NCI-H345 treated with DMSO at 0.1 percent for 48 hours (cell line): ENCODE measurements around the gene SRMS.

Experiments
- DNase-seq: peaks from one replicate; lab custom pipeline; 2025; ENCODE audit not compliant: unreplicated experiment; lab: John Stamatoyannopoulos, UW

SRMS gene

GRCh38 chr20:63503524-63503923 lies 44.0 kb downstream of the SRMS start:
- no peak for DNase-seq

DNA sequence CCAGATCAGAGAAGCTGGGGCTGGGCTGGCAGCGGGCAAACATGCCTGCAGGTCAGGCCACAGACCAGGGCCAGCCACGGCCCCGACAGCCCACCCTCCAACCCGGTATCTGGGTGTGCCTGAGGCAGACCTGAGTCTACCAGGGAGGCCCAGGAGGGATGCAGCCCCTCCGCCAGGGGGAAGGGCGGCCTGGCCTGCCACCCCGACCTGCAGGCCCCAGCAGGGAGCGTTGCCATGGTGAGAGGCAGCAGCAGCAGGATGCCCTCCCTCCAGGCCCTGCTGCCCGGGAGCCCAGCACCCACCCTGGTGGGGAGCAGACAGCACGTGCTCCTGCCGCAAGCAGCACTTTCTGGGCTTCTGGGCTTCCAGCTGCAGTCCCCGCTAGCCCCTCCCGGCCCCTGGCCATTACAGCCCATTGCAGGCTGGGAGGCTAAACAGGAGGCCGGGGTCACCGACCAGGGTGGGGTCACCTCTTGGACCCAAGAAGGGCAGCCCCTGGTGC lies 44.8 kb downstream of the SRMS start:
- peak; percentile 78 for DNase-seq

DNA sequence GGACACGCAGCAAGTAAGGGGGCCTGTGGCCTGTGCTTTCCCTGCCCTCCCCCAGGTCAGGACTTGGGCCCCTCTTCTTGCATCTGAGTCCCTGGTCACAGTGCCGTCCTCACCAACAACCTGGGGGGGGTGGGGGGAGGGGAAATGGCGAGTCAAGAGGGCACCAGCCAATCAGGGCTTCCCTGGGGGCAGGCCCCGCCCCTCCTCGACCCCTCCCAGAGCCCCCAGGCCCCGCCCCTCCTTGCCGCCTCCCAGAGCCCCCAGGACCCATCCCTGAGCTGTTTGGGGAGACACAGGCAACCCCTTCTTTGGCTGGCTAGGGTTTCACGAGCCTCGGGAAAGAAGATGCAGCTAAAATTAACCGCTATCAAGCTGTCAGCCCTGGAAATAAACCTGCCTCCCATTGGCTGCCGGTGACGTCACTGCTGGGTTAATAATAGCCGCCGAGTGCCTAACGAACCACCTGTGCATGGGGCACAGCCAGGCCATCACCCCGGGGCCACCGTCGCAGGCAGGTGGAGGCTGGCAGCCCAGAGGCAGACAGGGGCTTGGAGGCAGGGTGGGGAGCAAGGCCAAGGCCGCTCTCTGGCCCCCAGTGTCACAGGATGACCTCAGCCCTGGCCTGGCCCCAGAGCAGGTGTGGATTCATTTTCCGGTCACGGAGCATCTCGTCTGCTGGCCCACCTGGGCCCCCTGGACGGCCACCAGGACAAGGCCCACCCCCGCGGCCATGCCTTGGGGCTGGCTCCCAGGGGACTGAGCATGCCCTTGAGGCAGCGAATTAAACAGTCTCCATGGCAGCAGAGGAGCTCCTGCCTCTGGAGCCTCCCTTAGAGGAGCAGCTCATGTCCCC lies 45.5 kb downstream of the SRMS start:
- DNase-seq, result peak; percentile 84

DNA sequence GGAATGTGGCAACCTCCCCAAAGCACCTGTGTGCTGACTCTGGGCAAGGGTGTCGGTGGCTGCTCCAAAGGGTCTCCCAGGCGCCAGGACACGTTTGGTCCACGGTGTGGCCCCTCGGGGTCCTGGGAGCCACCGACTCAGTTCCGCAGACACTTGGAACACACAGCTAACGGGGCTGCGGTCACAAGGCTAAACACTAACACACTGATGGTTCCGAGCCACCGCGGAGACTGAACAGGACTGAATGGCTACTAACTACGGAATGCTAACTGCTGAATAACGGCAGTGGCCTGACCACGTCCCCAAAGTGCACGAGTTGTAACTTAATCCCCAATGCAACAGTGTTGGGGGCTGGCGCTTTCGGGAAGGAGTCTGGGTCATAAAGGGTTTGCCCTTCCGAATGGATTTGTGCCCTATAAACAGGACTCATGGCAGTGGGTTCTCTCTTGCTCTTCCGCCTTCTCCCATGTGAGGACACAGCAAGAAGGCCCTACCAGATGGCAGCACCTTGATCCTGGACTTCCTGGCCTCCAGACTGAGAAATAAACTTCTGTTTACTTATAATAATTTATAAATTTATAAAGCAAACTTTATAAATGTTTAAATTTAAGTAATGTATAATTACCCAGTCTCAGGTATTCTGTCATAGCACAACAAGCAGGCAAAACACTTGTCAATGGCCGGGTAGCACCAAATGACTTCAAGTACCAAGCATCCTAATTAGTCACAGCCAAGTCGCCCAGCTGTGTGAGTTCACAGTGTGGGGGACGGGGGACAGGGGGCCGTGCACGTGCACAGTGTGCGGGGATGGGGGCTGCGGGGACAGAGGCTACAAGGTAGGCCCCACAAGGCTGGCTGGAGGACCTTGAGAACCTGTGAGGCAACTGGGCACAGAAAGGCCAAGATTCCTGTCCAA lies 46.4 kb downstream of the SRMS start:
- DNase-seq, result no peak

DNA sequence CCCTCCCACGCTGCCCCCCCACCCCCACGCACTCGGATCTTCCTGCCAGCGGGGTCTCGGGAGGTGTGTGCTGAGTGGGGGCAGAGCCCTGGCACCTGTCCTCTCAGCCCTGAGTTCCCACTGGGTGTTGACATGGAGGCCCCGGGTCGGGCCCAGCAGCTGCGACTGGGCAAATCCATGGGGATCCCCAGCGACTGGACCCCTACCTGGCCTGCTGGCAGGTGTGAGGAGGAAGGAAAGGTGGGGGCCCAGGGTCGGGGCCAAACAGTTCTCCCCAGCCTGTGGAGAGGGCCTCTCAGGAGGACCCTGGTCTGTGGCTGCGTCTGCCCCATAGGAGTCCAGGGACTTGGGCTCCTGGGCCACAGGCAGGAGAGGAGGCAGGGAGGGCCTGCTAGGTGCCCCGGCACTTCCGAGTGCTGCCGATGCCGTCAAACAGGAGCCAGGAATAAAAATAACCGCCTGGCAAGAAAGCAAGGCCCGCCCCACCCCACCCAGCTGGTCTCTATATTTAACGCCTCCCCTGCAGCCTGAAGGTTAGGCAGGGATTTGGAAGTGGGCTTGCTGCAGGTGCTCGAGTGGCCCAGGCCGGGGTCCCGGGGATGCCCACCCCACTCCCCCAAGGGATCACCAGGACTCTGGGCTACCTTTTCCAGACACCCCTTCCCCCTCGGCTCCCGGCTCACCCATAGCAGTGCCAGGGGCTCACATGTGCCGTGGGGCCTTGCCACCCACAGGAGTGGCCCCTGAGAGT lies 47.2 kb downstream of the SRMS start:
- DNase-seq, result no peak

- DNase-seq, result peak; percentile 36
Observed at GRCh38 chr20:63499338-63499969, 48.1 kb downstream of the SRMS start.

- no peak for DNase-seq
Observed at GRCh38 chr20:63498960-63499337, 48.6 kb downstream of the SRMS start, which contains the start of gene EEF1A2. Gene EEF1A2 (minus strand): TSS chr20:63499083. CDS start chr20:63497763, 1,320 bp downstream.

- DNase-seq, result no peak
Observed at GRCh38 chr20:63497946-63498935, 49.3 kb downstream of the SRMS start.

DNA sequence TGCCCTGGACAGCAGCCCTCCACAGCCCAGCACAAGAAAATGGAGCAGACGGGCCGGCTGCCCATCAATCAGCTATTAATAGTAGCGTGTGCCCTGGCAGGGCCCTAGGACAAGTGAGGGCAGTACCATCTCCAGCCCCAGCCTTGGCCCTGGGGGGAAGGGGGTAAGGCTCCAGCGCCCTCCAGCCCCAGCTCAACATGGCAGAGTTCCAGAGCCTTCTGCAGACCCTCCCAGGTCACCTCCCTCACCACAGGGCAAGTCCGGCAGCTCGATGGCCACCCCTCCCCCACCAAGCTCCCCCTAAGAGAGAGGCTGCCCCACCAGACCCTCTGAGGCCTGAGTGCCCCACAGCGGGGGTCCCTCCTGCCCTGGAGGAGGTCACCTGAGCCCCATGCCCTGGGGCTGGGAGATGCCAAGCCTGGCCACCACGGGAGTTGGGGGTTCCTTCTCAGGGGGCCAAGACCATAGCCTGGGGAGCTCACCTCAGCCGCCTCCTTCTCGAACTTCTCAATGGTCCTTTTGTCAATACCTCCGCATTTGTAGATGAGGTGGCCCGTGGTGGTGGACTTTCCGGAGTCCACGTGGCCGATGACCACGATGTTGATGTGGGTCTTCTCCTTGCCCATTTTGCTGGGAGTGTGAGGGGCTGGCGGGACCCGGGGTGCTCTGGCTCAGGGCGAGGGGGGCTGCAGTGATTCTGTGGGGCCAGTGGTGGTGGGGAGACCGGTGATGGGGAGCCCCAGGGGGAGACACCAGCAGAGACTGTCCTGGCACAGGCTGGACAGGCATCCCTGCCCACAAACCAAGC lies 50.2 kb downstream of the SRMS start:
- no peak for DNase-seq

- no peak for DNase-seq
Observed at GRCh38 chr20:63496596-63497120, 50.9 kb downstream of the SRMS start.

DNA sequence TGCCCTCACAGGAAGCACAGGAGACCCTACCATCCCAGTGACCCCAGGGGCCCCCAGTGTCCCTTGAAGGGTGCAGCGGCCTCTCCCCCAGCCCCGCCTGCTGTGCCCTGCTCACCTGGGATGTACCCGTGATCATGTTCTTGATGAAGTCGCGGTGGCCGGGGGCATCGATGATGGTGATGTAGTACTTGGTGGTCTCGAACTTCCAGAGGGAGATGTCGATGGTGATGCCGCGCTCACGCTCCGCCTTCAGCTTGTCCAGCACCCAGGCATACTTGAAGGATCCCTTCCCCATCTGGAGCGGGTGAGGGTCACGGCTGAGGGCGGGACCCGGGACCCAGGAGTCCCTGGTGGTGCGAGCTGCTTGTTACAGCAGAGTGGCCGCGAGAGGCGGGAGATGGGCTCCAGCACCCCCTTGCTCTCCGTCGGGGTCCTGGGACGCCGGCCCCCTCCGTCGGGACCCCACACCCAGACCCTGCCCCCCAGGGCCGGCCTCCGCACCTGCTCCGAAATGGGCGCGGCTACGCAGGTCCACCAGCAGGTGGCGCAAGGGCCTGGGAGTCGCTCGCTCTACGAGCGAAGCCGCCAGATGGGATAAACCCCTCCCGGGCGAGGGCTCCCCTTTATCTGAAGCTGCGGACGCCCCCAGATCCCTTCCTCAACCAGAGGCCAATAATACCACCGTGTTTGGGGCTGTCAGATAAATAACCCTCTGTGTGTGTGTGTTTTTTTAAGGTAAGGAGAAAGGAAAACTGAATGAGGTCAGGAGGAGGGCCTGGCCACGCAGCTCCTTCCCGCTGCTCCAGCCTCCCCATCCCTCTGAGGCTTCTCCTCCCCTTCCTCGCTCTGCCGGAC lies 51.6 kb downstream of the SRMS start:
- peak; percentile 37 for DNase-seq

DNA sequence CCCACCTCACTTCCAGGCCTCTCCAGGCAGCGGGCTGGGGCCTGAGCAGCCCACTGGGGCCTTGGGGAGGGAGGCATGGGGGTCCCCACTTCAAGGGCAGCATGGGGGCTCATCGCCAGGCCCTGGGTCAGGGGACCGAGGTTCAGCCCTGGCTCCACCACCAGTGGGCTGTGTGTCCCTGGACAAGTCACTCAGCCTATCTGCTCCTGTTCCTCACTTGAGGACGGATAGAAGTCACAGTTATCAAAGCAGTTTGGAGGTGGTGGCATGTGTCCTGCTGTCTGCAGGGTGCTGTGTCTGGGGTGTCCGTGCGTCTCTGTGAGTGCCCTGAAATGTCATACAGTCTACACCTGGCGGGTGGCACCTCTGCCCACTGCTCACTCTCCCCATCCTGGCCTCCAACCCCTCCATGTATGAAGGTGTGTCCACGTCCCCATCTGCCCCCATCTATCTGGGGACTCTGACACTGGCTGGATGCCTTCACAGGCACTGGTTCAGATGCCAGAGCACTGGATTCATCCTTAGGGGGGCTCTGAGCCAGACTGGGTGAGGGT lies 52.3 kb downstream of the SRMS start:
- DNase-seq, result no peak

GRCh38 chr20:63494420-63495166 lies 53.0 kb downstream of the SRMS start:
- no peak for DNase-seq

DNA sequence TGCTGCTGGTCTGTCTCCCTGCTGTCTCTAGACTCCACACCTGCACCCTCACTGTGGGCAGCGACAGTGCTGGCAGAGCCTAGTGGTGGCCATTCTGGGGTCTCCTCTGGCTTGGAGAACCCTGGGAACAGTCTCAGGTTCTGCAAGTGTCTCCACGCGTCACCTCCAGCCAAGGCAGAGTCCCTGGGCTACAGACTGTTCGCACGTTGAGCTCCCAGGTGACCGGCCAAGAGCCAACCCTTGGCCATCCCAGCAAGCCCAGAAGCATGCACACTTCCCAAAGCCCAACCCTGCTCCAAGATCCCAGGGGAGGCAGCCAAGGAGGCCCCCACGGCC lies 53.5 kb downstream of the SRMS start:
- no peak for DNase-seq

DNA sequence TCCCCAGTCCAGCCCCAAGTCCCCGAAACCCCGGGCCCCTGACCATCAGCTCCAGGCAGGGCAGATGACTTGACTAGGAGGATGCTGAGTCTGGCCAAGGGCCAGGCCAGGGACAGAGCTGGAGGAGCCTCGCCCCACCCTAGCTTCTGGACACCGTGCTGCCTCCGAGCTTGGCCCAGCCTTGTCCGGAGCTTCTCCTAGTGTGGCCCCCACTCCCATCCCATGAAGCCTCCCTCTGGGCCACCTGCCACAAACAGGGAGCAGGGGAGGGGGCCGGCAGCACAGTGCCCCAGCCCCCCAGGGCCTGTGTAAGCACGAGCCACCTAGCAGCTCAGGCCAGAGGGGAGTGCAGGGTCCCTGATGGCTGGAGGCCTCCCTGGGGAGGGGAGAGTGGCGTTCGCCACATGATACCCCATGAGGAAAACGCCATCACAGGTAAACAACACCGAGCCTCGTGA lies 54.0 kb downstream of the SRMS start:
- no peak for DNase-seq

- no peak for DNase-seq
Observed at GRCh38 chr20:63492982-63493381, 54.6 kb downstream of the SRMS start.
